ENCODE data around the gene LRRC45. TPM values are rescaled to one million over a fixed set of nuclear protein-coding genes. Genes with fewer than 3 reads are reported as not detected.

The LRRC45 gene
- total RNA-seq, 4 donors from 2014 or later = 0.29 to 14.2 (median 5.3) TPM

GRCh38 chr17:81994593-81995462 is 28.3 kb upstream of the LRRC45 start:
- H3K4me3 ChIP-seq = no peak overlapping the region
- TF ChIP-seq POLR2A (IDR thresholded peaks at IDR 0.05) (no peak), CTCF (IDR thresholded peaks at IDR 0.05) (no peak)
- no peak for DNase-seq
- no peaks in the 10 kb centered on the region for H3K4me1 ChIP-seq
- H3K27me3 ChIP-seq = no peaks in the 10 kb centered on the region
- no peak overlapping the region for H3K27ac ChIP-seq
- intact Hi-C loops (cut with DNase I; ENCODE audit: low total_unique reads) = no loop called here
- H3K36me3 ChIP-seq = no peaks in the 10 kb centered on the region
- no peaks in the 10 kb centered on the region for H3K9me3 ChIP-seq

- Histone ChIP-seq H3K27ac (no peak overlapping the region), H3K9me3 (no peaks in the 10 kb centered on the region), H3K36me3 (no peaks in the 10 kb centered on the region), H3K4me3 (no peak overlapping the region), H3K4me1 (no peaks in the 10 kb centered on the region), H3K27me3 (no peaks in the 10 kb centered on the region)
- intact Hi-C loops (cut with DNase I; ENCODE audit: low total_unique reads) = no loop called here
- TF ChIP-seq POLR2A (IDR thresholded peaks at IDR 0.05) = no peak
- TF ChIP-seq CTCF (IDR thresholded peaks at IDR 0.05) = no peak
- no peak for DNase-seq
Observed at GRCh38 chr17:81995463-81996231, 27.5 kb upstream of the LRRC45 start.

GRCh38 chr17:81996232-81996756 is 26.8 kb upstream of the LRRC45 start:
- no peak overlapping the region for H3K27ac ChIP-seq
- no peaks in the 10 kb centered on the region for H3K4me1 ChIP-seq
- no peaks in the 10 kb centered on the region for H3K27me3 ChIP-seq
- no peak for DNase-seq
- H3K36me3 ChIP-seq = no peaks in the 10 kb centered on the region
- no peak overlapping the region for H3K4me3 ChIP-seq
- intact Hi-C loops (cut with DNase I; ENCODE audit: low total_unique reads) = no loop called here
- H3K9me3 ChIP-seq = no peaks in the 10 kb centered on the region
- TF ChIP-seq POLR2A (IDR thresholded peaks at IDR 0.05) = no peak
- no peak for TF ChIP-seq CTCF (IDR thresholded peaks at IDR 0.05)

- no peak for TF ChIP-seq POLR2A (IDR thresholded peaks at IDR 0.05)
- intact Hi-C loops (cut with DNase I; ENCODE audit: low total_unique reads) = no loop called here
- Histone ChIP-seq H3K27me3 (no peaks in the 10 kb centered on the region), H3K4me3 (no peak overlapping the region), H3K27ac (no peak overlapping the region), H3K4me1 (no peaks in the 10 kb centered on the region), H3K9me3 (no peaks in the 10 kb centered on the region), H3K36me3 (no peaks in the 10 kb centered on the region)
- no peak for DNase-seq
Observed at GRCh38 chr17:81996757-81997441, 26.2 kb upstream of the LRRC45 start.

- Histone ChIP-seq H3K4me1 (peaks cover under 1 to 4% of the 10 kb centered on the region in 2 donors), H3K27ac (no peak overlapping the region), H3K9me3 (no peaks in the 10 kb centered on the region), H3K27me3 (no peaks in the 10 kb centered on the region), H3K4me3 (no peak overlapping the region), H3K36me3 (no peaks in the 10 kb centered on the region)
- TF ChIP-seq POLR2A (IDR thresholded peaks at IDR 0.05) = no peak
- no peak for TF ChIP-seq CTCF (IDR thresholded peaks at IDR 0.05)
- DNase-seq = no peak
- intact Hi-C loops (cut with DNase I; ENCODE audit: low total_unique reads) = no loop called here
Observed at GRCh38 chr17:81998212-81998611, 24.9 kb upstream of the LRRC45 start.

All from uterus (tissue), 4 donors.